Osteoblast (primary cell): Measurements from ENCODE around the gene RGMA. TPM values are rescaled to one million over a fixed set of nuclear protein-coding genes. Genes with fewer than 3 reads are reported as not detected.

Source experiments
- DNase-seq: peaks from one replicate; pipeline ENCODE4 v3.0.0; 2011; ENCODE audit warnings: low spot score, mixed read lengths; ENCODE audit not compliant: insufficient read length; ENCODE audit errors: missing footprints
- H2AFZ ChIP-seq: 2 replicates; pipeline ENCODE4 v1.6.0; 2011; ENCODE audit warnings: mild to moderate bottlenecking, low read length
- H3K27ac ChIP-seq: 2 replicates; pipeline ENCODE4 v1.5.1; 2011; ENCODE audit warnings: mild to moderate bottlenecking, low read depth, low read length, moderate library complexity
- H3K27me3 ChIP-seq: 2 replicates; pipeline ENCODE4 v1.6.0; 2012; ENCODE audit warnings: mild to moderate bottlenecking, control low read depth, inconsistent platforms, low read length, moderate library complexity; ENCODE audit not compliant: insufficient read depth
- H3K36me3 ChIP-seq: 2 replicates; pipeline ENCODE4 v1.5.1; 2011; ENCODE audit warnings: mild to moderate bottlenecking, low read length, control low read depth, moderate library complexity; ENCODE audit not compliant: insufficient read depth
- H3K4me1 ChIP-seq: 2 replicates; pipeline ENCODE4 v1.5.1; 2011; ENCODE audit warnings: mild to moderate bottlenecking, low read length, control low read depth, moderate library complexity; ENCODE audit not compliant: insufficient read depth
- H3K4me2 ChIP-seq: 2 replicates; pipeline ENCODE4 v1.6.0; 2011; ENCODE audit warnings: mild to moderate bottlenecking, low read length; ENCODE audit not compliant: insufficient read depth
- H3K4me3 ChIP-seq: fragments of 200-600 bp; sonication (generic); 3 replicates; pipeline ENCODE4 v1.5.1; 2012; ENCODE audit warnings: mild to moderate bottlenecking, low read length, inconsistent platforms; ENCODE audit not compliant: insufficient read depth
- H3K79me2 ChIP-seq: 2 replicates; pipeline ENCODE4 v1.6.0; 2012; ENCODE audit warnings: mild to moderate bottlenecking, low read length, control low read depth, inconsistent platforms; ENCODE audit not compliant: insufficient read depth
- H3K9me3 ChIP-seq: 2 replicates; pipeline ENCODE4 v1.5.1; 2011; ENCODE audit warnings: low read depth, low read length, control low read depth
- H4K20me1 ChIP-seq: 2 replicates; pipeline ENCODE4 v1.6.0; 2012; ENCODE audit warnings: mild to moderate bottlenecking, low read length, control low read depth; ENCODE audit not compliant: insufficient read depth
- CTCF ChIP-seq: IDR thresholded peaks from 2 replicates; pipeline ENCODE4 v1.5.1; 2011; ENCODE audit warnings: mild to moderate bottlenecking, low read depth, low read length, moderate library complexity; ENCODE audit errors: extremely low read depth
- total RNA-seq: library from RNA; depleted of rRNA; stranded (reverse); fragments of >200 nt; gene quantifications from 2 replicates; pipeline ENCODE4 v1.2.3, GENCODE V29; 2012

RGMA gene
- total RNA-seq, 1 donor, result 2.5 TPM

- peaks cover 42% of the 10 kb centered on the region for H3K27me3 ChIP-seq
- peak; percentile 77 for TF ChIP-seq CTCF
- no peaks in the 10 kb centered on the region for H3K36me3 ChIP-seq
- peak; percentile 91 for DNase-seq
- no peaks in the 10 kb centered on the region for H3K79me2 ChIP-seq
- H3K27ac ChIP-seq, result no peak overlapping the region
- H3K4me2 ChIP-seq, result peak overlapping the region; percentile 39
- no peaks in the 10 kb centered on the region for H4K20me1 ChIP-seq
- no peaks in the 10 kb centered on the region for H3K4me1 ChIP-seq
- no peak overlapping the region for H2AFZ ChIP-seq
- H3K4me3 ChIP-seq, result no peak overlapping the region
- no peaks in the 10 kb centered on the region for H3K9me3 ChIP-seq
Observed at GRCh38 chr15:93087825-93088199, 1.2 kb downstream of the RGMA start.

- H4K20me1 ChIP-seq, result no peaks in the 10 kb centered on the region
- H3K4me1 ChIP-seq, result no peaks in the 10 kb centered on the region
- H3K36me3 ChIP-seq, result no peaks in the 10 kb centered on the region
- H3K9me3 ChIP-seq, result no peaks in the 10 kb centered on the region
- DNase-seq, result no peak
- no peak overlapping the region for H3K27ac ChIP-seq
- no peak overlapping the region for H3K4me3 ChIP-seq
- no peak overlapping the region for H3K4me2 ChIP-seq
- TF ChIP-seq CTCF, result no peak
- peaks cover 42% of the 10 kb centered on the region for H3K27me3 ChIP-seq
- no peak overlapping the region for H2AFZ ChIP-seq
- H3K79me2 ChIP-seq, result no peaks in the 10 kb centered on the region
Observed at GRCh38 chr15:93086791-93087190, 2.2 kb downstream of the RGMA start.

- no peak for DNase-seq
- Histone ChIP-seq H3K4me3 (no peak overlapping the region), H3K27me3 (peaks cover 41% of the 10 kb centered on the region), H3K4me1 (no peaks in the 10 kb centered on the region), H3K4me2 (no peak overlapping the region), H3K79me2 (no peaks in the 10 kb centered on the region), H4K20me1 (no peaks in the 10 kb centered on the region), H3K9me3 (no peaks in the 10 kb centered on the region), H2AFZ (no peak overlapping the region), H3K36me3 (no peaks in the 10 kb centered on the region), H3K27ac (no peak overlapping the region)
- TF ChIP-seq CTCF, result no peak
Observed at GRCh38 chr15:93085692-93086091, 3.3 kb downstream of the RGMA start.

- Histone ChIP-seq H2AFZ (no peak overlapping the region), H3K79me2 (no peaks in the 10 kb centered on the region), H3K36me3 (no peaks in the 10 kb centered on the region), H3K27me3 (peaks cover 19% of the 10 kb centered on the region), H3K4me2 (no peak overlapping the region), H4K20me1 (no peaks in the 10 kb centered on the region), H3K27ac (no peak overlapping the region), H3K9me3 (no peaks in the 10 kb centered on the region), H3K4me1 (no peaks in the 10 kb centered on the region), H3K4me3 (no peak overlapping the region)
- TF ChIP-seq CTCF, result no peak
- no peak for DNase-seq
Observed at GRCh38 chr15:93082861-93083260, 6.2 kb downstream of the RGMA start.
